SU-DHL-6 (cell line): Measurements from ENCODE around the gene COX4I2.

ENCODE experiments used
- CTCF ChIP-seq: fragments of 200-600 bp; sonication (generic); IDR thresholded peaks from one replicate; pipeline ENCODE4 v1.5.1; 2017; ENCODE audit warnings: antibody characterized with exemption, mild to moderate bottlenecking, low read length, moderate library complexity; ENCODE audit not compliant: insufficient read depth, poor library complexity, severe bottlenecking
- EZH2phosphoT487 ChIP-seq: fragments of 200-600 bp; sonication (generic), shearing (Covaris generic); conservative IDR thresholded peaks from 2 replicates; pipeline ENCODE4 v1.6.1; 2018; ENCODE audit warnings: mild to moderate bottlenecking, antibody characterized with exemption, low read length, moderate library complexity, mixed read lengths

DNA sequence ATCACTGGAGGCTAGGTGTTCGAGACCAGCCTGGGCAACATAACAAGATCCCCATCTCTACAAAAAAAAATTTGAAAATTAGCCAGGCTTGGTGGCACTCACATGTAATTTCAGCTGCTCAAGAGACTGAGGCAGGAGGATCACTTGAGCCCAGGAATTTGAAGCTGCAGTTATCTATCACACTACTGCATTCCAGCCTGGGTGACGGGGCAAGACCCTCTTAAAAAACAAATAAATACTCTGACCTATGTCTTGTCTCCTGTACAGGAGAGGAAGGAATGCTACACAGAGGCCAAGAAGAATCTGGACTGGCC is 25.8 kb downstream of the COX4I2 start:
- TF ChIP-seq CTCF (no peak), EZH2phosphoT487 (no peak)
